ENCODE results near the gene SLIT1. TPM values are rescaled to one million over a fixed set of nuclear protein-coding genes. Genes with fewer than 3 reads are reported as not detected.

SLIT1 gene
- total RNA-seq, 1 donor from 2014 or later, result 55.7 TPM

- Mint-ChIP-seq H3K36me3 (no peaks in the 10 kb centered on the region), H3K27me3 (no peaks in the 10 kb centered on the region), H3K27ac (no peak overlapping the region), H3K4me3 (no peak overlapping the region), H3K9me3 (no peaks in the 10 kb centered on the region), H3K4me1 (ENCODE audit: unreplicated experiment) (peaks cover 6% of the 10 kb centered on the region)
- TF ChIP-seq CTCF (conservative IDR thresholded peaks at IDR 0.05), result no peak
- no peak for DNase-seq (ENCODE audit: extremely low spot score, unreplicated experiment)
These were observed 185.8 kb downstream of the SLIT1 start for GRCh38 chr10:96999987-97000386.

- DNase-seq (ENCODE audit: extremely low spot score, unreplicated experiment), result no peak
- Mint-ChIP-seq H3K4me3 (no peak overlapping the region), H3K4me1 (ENCODE audit: unreplicated experiment) (peaks cover 6% of the 10 kb centered on the region), H3K27ac (no peak overlapping the region), H3K36me3 (no peaks in the 10 kb centered on the region), H3K27me3 (no peaks in the 10 kb centered on the region), H3K9me3 (no peaks in the 10 kb centered on the region)
- TF ChIP-seq CTCF (conservative IDR thresholded peaks at IDR 0.05), result no peak
These were observed 186.4 kb downstream of the SLIT1 start for GRCh38 chr10:96999337-96999736.

- DNase-seq (ENCODE audit: extremely low spot score, unreplicated experiment), result no peak
- no peak overlapping the region for H3K4me3 Mint-ChIP-seq
- H3K27ac Mint-ChIP-seq, result no peak overlapping the region
- TF ChIP-seq CTCF (conservative IDR thresholded peaks at IDR 0.05), result no peak
- no peaks in the 10 kb centered on the region for H3K9me3 Mint-ChIP-seq
- no peaks in the 10 kb centered on the region for H3K36me3 Mint-ChIP-seq
- H3K4me1 Mint-ChIP-seq (ENCODE audit: unreplicated experiment), result peaks cover 6% of the 10 kb centered on the region
- H3K27me3 Mint-ChIP-seq, result no peaks in the 10 kb centered on the region
These were observed 187.3 kb downstream of the SLIT1 start for GRCh38 chr10:96998329-96998888.

GRCh38 chr10:96996275-96996965 lies 189.3 kb downstream of the SLIT1 start:
- no peaks in the 10 kb centered on the region for H3K36me3 Mint-ChIP-seq
- H3K4me1 Mint-ChIP-seq (ENCODE audit: unreplicated experiment), result peaks cover 6% of the 10 kb centered on the region
- H3K27ac Mint-ChIP-seq, result peak overlapping the region; percentile 45
- TF ChIP-seq CTCF (conservative IDR thresholded peaks at IDR 0.05), result no peak
- H3K4me3 Mint-ChIP-seq, result no peak overlapping the region
- DNase-seq (ENCODE audit: extremely low spot score, unreplicated experiment), result no peak
- H3K27me3 Mint-ChIP-seq, result no peaks in the 10 kb centered on the region
- H3K9me3 Mint-ChIP-seq, result no peaks in the 10 kb centered on the region

GRCh38 chr10:96995851-96996250 lies 189.9 kb downstream of the SLIT1 start:
- Mint-ChIP-seq H3K9me3 (no peaks in the 10 kb centered on the region), H3K4me1 (ENCODE audit: unreplicated experiment) (peaks cover 6% of the 10 kb centered on the region), H3K27ac (peak overlapping the region; percentile 45), H3K27me3 (no peaks in the 10 kb centered on the region), H3K4me3 (no peak overlapping the region), H3K36me3 (no peaks in the 10 kb centered on the region)
- no peak for TF ChIP-seq CTCF (conservative IDR thresholded peaks at IDR 0.05)
- DNase-seq (ENCODE audit: extremely low spot score, unreplicated experiment), result no peak
